HG03571 (cell line): ENCODE results near the gene DEPP1.

ENCODE experiments used
- ATAC-seq: cut with Tn5 transposase; IDR thresholded peaks from one replicate; pipeline ENCODE4 v1.9.1; 2021; ENCODE audit not compliant: unreplicated experiment

The DEPP1 gene

DNA sequence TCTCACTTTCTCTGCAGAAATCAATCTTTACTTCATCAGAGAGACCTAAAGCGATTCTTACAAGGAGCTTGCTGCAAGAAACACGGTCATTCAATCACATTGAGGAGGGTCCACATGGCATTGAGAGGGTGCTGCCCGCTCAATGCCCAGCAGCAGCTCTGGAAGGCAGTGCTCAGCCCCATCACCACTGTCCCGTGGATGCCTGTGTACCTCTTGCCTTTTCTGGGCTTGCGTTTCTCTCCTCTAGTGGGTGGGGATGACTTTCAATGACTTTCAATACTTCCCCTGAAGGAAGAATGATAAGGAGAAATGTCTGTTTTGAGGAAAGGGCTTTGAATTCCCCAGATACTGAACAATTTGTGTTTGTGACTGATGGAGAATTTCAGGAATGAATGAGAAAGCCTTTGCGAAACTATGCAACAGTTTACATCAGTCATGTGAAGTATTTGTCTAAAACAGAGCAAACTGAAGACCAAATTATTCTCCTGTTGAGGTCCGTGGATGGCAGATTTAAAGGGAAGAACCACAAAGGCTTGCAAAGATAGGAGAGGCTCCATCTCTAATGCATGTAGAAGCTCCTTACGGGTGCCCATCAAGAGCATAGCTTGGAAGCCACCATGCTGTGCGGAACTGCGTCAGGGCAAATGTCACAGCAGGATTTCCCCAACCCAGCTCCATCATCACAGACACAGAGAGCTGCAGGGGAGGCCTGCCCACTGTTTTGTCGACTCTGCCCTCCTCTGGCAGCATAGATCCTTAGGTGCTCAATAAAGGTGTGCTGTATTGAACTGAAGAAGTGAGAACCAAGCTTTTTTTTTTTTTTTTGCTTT, 15.5 kb upstream of the DEPP1 start:
- ATAC-seq = no peak

DNA sequence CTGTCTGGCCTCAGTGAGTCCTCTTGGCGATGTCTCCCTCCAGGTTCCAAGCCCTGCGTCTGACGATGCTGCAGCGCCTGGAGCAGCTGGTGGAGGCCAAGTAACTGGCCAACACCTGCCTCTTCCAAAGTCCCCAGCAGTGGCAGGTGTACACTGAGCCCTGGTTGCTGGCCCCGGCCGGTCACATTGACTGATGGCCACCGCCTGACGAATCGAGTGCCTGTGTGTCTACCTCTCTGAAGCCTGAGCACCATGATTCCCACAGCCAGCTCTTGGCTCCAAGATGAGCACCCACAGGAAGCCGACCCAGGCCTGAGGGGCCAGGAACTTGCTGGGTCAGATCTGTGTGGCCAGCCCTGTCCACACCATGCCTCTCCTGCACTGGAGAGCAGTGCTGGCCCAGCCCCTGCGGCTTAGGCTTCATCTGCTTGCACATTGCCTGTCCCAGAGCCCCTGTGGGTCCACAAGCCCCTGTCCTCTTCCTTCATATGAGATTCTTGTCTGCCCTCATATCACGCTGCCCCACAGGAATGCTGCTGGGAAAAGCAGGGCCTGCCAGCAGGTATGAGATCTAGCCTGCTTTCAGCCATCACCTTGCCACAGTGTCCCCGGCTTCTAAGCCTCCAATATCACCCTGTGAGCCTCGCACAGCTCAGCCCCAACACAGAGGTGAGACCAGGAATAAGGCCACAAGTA, 14.8 kb upstream of the DEPP1 start:
- ATAC-seq = no peak

DNA sequence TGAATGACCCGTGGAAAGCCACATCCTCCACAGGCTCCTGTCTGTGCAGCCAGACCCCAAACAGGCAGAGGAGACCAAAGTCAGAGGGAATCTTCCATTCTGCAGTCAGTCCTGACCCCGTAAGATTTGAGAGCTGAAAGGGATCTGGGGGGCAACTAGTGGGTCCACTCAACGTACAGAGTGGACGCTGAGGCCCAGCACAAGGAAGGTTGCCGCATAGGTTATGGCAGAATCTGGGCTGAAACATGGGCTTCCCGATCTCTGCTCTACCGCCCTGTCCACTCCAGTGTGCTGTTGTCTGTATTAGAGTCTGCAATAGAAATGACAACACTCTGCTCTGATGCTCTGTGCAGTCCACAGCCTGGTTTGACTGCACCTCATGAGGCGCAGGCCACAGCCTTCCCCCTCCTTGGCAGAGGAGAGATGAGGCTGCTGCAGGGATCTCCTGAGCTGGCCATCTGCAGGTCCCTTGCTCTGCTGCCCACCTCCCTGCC, 14.2 kb upstream of the DEPP1 start:
- no peak for ATAC-seq

DNA sequence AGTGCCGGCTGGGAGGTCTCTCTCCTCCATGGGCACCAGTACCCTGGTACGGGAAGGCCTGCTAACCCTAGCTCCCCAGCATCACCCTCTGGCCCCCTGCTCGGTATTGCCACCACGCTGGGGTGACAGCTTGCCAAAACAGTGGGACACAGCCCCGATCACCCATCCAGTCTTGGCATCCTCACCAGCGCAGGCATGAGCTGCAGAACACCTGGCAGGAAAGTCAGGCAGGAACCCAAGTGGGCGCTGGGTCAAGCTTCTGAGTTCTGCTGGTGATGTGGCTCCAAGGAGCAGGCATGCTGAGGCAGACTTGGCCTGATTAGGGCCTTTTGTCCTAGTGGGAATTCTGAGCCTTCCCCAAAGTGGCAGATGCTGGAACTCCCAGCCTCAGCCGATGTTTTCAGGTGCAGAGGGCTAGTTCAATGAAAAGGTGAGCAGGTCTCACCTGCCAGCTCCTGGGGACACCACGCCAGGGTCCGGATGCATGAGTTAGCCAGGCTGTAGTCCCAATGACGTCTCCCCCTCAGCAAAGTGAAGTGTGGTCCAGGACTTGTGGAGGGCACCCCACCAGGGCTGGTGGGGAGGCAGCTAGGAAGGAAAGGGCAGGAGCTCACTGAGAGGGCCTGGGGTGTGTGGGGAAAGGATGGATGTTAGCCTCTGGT, 13.6 kb upstream of the DEPP1 start:
- ATAC-seq = no peak

DNA sequence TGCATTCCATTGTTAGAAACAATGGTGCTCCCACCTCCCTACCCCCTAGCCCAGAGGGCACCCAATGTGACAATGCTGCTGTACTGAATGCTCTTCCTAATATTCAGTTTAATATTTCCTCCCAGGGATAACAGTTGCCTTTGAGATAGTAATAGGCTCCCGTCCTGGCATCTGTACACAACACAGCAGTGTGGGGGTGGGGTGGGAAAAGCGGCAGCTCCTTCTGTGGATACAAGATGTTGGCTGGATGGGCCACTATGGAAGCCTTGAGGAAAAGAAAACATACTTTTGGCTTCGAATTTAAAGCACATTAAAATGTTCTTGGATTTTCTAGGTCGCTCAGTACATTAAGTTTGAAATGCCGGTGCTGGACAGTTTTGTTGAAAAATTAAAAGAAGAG, 13.0 kb upstream of the DEPP1 start:
- no peak for ATAC-seq

DNA sequence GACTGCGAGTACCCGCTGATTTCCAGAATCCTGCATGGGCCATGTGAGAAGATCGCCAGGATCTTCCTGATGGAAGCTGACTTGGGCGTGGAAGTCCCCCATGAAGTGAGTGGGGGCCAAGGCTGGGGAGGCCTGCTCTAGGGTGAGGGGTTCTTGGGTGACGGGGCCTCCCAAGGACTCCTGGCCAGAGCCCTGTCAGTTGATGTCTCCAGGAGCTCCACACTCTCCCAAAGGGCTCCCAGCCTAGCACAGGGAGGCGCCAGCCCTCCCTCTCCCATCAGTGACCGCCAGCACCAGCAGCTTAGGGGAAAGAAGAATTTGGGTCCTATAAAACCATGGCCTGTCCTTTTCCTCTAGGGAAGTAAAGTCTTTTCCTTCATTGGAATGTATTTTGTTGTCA, 12.4 kb upstream of the DEPP1 start:
- ATAC-seq = no peak

DNA sequence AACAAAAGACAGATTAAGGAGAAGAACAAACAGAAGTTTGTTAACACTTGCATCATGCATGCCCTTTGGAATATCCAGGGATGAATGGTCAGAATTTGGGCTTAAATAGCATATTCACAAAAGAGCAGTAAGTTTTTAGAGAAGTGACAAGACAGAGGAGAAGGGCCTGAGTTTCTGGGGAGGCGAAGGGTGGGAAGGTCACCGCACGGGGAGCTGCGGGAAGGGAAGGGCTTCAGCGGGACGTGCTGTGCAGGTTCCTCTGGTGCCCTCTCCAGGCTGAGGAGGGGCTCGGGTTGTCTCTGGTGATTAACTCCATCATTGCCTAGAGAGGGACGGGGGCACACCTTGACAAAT, 11.7 kb upstream of the DEPP1 start:
- no peak for ATAC-seq

DNA sequence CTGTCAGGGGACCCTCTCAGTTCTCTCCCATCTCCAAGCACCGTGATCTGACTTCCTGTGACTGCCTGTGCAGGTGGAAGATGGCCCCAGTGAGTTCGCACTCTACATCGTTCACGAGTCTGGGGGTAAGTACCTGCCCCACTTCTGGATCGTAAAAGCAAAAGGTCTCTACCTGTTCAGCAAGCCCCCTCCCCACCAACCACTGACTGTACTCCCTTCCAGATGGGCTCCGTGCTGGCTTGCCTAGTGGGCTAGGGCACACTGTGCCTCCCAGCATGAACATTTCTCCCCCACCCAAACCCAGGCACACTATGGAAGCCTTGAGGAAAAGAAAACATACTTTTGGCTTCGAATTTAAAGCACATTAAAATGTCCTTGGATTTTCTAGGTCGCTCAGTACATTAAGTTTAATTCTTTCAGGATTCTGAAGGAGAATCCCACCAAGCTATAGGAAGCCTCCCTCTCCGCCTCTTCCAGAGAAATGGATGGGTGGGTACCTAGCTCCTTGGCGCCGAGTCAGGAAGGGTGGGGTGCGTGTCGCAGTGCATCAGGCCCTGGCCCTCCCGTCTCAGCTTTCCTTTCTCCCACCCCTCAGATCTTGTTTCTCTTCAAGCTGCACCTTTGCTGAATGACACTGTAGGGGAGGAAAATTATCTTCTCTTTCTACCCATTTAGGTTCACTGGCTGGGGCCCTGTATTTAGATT, 11.1 kb upstream of the DEPP1 start:
- no peak for ATAC-seq

DNA sequence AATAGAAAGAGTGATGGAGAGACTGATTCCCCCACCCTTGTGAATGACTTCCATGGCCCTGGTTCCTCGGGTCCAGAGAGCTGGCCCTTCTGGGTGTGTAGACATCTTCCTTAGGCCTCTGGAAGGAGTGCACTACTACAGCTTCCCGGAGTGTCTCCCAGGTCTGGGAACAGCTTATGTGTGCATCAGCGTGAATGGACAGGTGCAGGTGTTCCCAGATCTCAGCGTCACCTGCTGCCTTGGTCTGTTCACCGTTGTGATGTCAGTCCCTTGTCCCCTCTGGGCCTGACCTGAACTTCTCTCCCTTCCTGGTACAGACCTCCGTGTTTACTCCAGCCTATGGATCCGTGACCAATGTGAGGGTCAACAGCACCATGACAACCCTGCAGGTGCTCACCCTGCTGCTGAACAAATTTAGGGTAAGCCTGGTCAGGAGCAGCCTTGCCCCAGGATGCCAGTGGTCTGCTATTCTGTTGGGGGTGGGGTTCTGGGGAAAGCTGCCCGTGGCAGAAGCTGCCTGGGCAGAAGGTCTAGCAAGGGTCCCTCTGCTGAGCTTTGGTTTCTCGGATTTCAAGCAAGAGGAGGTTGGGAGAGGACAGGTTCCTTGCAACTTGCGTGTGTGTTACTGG, 10.5 kb upstream of the DEPP1 start:
- ATAC-seq = no peak

DNA sequence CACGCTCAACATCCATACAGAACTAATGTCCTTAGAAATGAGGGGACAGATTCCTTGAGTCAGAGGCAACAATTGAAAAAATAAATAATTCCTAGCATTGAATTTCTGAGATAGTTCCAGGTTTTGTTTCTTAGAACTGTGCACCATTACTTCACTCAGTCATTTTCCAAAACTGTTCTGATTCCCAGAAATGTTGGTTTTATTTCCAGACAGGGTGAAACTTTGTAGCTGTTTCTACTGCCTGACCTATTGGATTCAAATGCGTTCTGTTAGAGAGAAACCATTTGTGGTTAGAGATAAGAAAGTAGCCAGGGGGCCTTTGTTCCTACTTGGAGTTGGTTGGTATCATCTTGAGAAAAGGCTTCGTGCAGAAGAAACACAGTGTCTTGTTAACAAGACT, 8.1 kb upstream of the DEPP1 start:
- no peak for ATAC-seq

DNA sequence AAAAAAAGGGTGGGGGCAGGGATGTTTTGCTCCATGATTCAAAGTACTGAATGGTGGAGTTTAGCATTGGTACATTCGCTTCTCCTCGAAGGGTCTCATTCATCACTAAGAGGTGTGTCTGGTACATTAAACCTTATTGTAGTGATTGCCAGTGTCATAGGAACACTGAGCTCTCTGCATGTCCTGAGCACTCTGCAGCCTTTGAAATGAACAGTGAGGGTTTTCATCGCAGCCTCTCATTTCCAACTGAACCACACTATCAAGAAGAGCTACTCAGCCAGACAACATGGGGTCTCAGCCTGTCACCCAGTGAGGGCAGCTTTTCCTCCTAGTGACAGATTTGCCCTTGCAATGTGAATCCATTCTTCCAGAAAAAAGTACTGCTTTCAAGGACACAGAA, 7.6 kb upstream of the DEPP1 start:
- no peak for ATAC-seq

DNA sequence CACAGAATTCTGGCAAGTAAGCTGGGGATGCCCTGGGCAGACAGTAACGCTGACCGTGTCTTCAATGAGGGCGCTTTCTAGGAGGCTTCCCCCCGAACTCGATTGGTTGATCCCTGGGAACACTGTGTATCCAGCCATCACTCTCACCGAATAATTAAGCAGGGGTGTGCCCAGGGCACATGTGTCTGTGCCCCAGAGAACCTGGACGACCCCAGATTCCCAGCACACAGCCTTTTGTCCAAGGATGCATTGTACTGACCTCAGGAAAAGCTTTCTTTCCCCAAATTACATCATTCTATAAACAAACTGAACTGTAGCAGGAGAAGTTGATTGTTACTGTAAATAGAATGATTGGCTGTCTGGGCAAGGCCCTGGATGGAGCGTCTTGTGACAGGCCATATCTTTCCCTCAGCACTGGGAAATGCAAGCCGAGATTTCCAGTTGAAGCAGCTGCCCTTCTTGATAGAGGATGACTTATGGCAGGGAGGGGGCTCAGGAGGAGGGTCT, 6.6 kb upstream of the DEPP1 start:
- ATAC-seq = no peak

DNA sequence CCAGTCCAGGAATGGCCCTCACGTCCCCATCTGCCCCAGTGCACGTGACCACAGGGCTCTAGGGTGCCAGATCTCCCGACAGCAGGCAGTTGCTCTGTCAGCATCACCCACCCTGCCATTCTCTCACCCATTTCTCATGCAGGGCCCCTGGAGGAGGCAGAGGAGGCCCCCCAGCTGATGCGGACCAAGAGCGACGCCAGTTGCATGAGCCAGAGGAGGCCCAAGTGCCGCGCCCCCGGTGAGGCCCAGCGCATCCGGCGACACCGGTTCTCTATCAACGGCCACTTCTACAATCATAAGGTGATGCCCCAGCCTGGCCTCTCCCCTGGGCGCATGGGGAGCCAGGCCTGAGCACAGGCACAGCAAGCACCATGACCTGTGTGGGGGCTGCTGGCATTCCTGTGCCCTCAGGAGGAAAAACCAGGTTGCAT, 6.1 kb upstream of the DEPP1 start:
- ATAC-seq = no peak

DNA sequence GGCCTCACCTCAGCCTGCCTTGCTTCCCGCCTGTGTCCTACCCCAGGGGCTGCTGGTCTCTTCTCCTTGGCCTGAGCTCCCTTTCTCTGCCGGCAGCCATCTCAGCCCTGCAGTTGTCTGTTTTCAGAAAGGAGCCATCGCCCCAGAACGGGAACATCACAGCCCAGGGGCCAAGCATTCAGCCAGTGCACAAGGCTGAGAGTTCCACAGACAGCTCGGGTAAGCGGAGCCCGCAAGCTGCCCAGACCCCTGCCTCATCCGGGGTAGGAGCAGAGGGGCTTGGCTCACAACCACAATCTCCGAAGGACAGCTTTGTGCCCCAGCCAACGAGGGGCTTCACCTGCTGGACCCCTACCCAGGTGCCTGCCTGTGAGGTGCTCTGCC, 5.3 kb upstream of the DEPP1 start:
- no peak for ATAC-seq

DNA sequence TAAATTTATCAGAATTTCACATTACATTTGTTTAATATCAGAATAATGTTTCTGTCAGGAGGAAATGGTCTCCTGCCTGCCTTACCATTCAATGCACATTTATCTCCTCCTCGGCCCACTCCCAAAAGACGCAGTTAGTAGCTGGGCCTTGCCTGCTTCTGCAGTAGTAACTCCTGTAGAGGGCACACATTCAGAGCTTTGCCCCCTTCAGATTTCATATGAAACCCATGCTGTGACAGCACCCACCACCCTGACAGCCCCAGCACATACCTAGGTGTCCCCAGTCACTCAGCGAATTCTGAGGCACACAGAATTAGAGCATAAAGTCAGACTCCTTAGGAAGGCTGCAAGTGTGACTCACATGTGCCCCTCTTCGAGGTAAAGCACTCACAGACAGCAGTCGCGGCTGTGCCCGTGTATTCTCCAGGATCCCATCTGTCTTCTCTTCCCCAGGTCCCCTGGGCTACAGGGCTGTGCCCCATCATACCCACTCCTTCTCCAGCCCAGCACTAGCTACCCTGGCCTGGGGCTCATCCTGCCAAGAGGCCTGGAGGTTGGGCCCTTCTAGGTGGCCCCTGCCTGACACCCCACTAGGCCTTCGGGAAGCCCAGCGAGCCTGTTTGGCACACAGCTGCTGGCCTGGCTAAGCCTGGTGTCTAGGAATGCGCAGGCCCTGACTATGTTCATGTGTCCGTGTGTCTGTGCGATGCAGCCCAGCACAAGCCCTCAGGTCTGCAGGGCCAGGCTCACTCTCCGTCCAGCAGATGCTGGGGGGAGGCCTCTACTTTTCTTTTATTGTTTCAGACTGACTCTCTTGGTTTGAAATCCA, 4.7 kb upstream of the DEPP1 start:
- ATAC-seq = no peak

DNA sequence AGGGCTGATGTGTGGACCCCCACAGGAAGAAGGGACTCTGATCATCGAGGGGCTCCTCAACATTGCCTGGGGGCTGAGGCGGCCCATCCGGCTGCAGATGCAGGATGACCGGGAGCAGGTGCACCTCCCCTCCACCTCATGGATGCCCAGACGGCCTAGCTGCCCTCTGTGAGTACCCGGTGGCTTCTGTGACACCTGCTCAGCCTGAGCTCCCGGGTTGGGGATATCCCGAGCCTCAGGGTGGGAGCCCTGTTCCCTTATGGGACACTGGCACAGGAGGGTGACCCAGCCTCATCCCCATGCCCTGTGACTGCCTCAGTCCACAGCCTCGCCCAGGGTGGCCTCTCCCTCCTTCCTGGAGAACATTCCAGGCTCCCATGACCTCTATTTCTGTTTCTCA, 3.9 kb upstream of the DEPP1 start:
- ATAC-seq = no peak

DNA sequence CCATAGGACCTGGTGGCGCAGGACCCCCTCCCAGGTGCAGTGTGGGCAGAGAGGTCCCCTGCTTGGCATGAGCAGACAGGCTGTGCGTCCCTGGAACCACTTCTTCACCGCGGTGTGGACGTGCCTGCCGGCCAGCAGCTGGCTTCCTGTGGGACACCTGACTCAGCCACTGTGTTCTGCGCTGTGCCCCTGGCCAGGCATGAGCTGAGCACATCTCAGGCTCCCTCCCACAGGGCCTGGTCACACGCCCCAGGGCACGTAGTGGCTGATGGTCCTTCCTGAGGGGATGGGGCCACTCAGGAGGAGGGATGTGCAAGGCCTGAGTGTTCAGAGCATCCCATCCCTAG, 3.5 kb upstream of the DEPP1 start:
- ATAC-seq = peak; percentile 49

DNA sequence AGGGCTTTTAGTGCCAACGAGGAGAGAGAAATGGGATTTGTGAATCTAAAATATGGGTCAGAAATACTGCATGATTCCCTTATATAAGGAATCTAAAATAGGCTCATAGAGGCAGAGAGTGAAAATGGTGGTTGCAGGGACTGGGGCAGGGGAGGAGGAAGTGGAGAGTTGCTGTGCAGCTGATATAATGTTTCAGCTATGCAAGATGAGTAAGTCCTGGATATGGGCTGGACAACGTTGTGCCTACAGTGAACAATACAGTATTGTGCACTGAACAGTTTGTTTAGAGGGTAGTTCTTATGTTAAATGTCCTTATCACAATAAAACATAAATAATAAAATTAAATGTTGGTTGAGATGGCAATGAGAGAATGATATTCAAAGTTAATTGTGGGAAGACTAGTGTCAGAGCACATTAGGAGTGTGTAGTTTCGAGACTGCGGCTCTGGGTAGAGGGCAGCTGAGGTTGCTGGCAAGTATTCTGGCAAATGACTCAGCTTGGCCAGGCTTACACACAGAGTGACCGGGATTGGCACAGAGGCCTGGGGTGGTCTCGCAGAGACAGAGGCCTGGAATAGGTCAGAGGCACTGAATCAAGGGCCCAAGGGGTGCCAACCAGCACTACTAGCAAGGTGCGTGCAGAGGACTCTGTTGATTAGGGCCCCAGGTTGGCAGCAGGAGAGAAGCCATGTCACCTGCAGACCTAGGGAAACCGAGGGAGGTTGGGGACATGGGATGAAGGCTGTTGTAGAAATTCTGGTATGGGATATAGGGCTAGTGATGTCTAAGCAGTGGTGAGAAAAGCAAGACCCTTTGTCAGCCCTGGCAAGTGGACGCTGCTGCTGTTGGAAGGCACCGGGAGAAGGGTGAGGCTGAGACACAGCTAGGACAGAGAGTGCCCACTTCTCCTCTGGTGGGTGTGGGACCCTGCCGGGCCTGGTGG, 2.8 kb upstream of the DEPP1 start:
- ATAC-seq = peak; percentile 40
